Neural cell (in vitro differentiated cells): Measurements from ENCODE around the gene SND1.

ENCODE experiments used
- CTCF ChIP-seq: fragments of 450-650 bp; IDR thresholded peaks from 2 replicates; pipeline ENCODE4 v1.5.1; 2014; ENCODE audit warnings: antibody characterized with exemption, mild to moderate bottlenecking, moderate library complexity; ENCODE audit not compliant: poor library complexity, severe bottlenecking
- EP300 ChIP-seq: fragments of 450-650 bp; conservative IDR thresholded peaks from 2 replicates; pipeline ENCODE4 v1.6.1; 2014; ENCODE audit warnings: antibody characterized with exemption, mild to moderate bottlenecking, moderate library complexity; ENCODE audit not compliant: poor library complexity, severe bottlenecking
- EZH2 ChIP-seq: fragments of 200-600, 300-800 bp; shearing (Covaris generic), sonication (generic); IDR thresholded peaks from 2 replicates; pipeline ENCODE4 v1.6.1; 2014; ENCODE audit warnings: antibody characterized with exemption, low read length, borderline replicate concordance, mild to moderate bottlenecking; ENCODE audit not compliant: insufficient read depth, poor library complexity, severe bottlenecking
- POLR2AphosphoS5 ChIP-seq: IDR thresholded peaks from 2 replicates; pipeline ENCODE4 v1.6.1; 2012
- RAD21 ChIP-seq: fragments of 450-650 bp; conservative IDR thresholded peaks from 2 replicates; pipeline ENCODE4 v1.6.1; 2014; ENCODE audit warnings: antibody characterized with exemption, mild to moderate bottlenecking, moderate library complexity
- REST ChIP-seq: IDR thresholded peaks from 2 replicates; pipeline ENCODE4 v1.6.1; 2012; ENCODE audit warnings: borderline replicate concordance
- SMC3 ChIP-seq: fragments of 450-650 bp; conservative IDR thresholded peaks from 2 replicates; pipeline ENCODE4 v1.6.1; 2014; ENCODE audit warnings: antibody characterized with exemption, mild to moderate bottlenecking, moderate library complexity; ENCODE audit not compliant: poor library complexity
- TAF1 ChIP-seq: IDR thresholded peaks from 2 replicates; pipeline ENCODE4 v1.6.1; 2012; ENCODE audit warnings: low read depth

GRCh38 chr7:127922656-127923055, 270.7 kb downstream of the SND1 start:
- TF ChIP-seq CTCF (no peak), REST (no peak), EZH2 (no peak), POLR2AphosphoS5 (no peak), RAD21 (no peak), SMC3 (no peak), EP300 (no peak), TAF1 (no peak)
